Spinal cord (tissue), 10 donors: ENCODE results near the gene EML1. TPM values are rescaled to one million over a fixed set of nuclear protein-coding genes. Genes with fewer than 3 reads are reported as not detected.

Source experiments
- DNase-seq, 6 donors: peaks; one replicate each; pipeline versions ENCODE4 v3.0.0 to v3.0.0-alpha.2; 2013 to 2015; ENCODE audit warnings: low spot score in 6 of 6, low read depth in 4 of 6
- H3K27ac ChIP-seq: one replicate; pipeline ENCODE4 v1.5.1; 2013; ENCODE audit warnings: low read depth, low read length, control low read depth
- H3K27me3 ChIP-seq: one replicate; pipeline ENCODE4 v1.6.1; 2013; ENCODE audit warnings: low read length; ENCODE audit not compliant: control insufficient read depth, insufficient read depth
- H3K36me3 ChIP-seq: one replicate; pipeline ENCODE4 v1.6.1; 2013; ENCODE audit warnings: low read length; ENCODE audit not compliant: control insufficient read depth, insufficient read depth
- H3K4me1 ChIP-seq: one replicate; pipeline ENCODE4 v1.6.1; 2013; ENCODE audit warnings: low read length; ENCODE audit not compliant: control insufficient read depth, insufficient read depth
- H3K4me3 ChIP-seq: one replicate; pipeline ENCODE4 v1.5.1; 2013; ENCODE audit warnings: low read depth, low read length, control low read depth
- H3K9me3 ChIP-seq: one replicate; pipeline ENCODE4 v1.6.1; 2013; ENCODE audit warnings: low read length; ENCODE audit not compliant: control insufficient read depth, insufficient read depth
- WGBS: methylation state at CpG from one replicate; pipeline ENCODE4 v1.1.5; 2013; ENCODE audit warnings: missing lambda C conversion rate; ENCODE audit not compliant: insufficient coverage; 5-methylcytosine and 5-hydroxymethylcytosine counted together
- polyA plus RNA-seq, 2 donors: library from polyadenylated mRNA; unstranded; fragments of 120-200 nt; gene quantifications; one replicate each; pipeline ENCODE4 v1.2.1, GENCODE V29; 2013; ENCODE audit not compliant: insufficient read length in 2 of 2
- total RNA-seq, 2 donors: library from RNA; depleted of rRNA in 1 of 2; stranded (reverse); fragments of 120-200 nt in 1 of 2; fragments of >200 nt in 1 of 2; gene quantifications; one replicate each; pipeline versions ENCODE4 v1.2.3 to v1.2.4, GENCODE V29; 2013 to 2014
- donor health status: healthy.

Gene EML1
- total and polyA plus RNA-seq, 4 donors = 23.1 to 40.4 (median 34.9) TPM

GRCh38 chr14:99958380-99958779, 165.2 kb downstream of the EML1 start:
- WGBS = 48% methylated on average over 5 of the region's 7 CpGs
- Histone ChIP-seq H3K36me3 (no peaks in the 10 kb centered on the region), H3K27me3 (no peaks in the 10 kb centered on the region), H3K9me3 (no peaks in the 10 kb centered on the region), H3K4me3 (no peak overlapping the region), H3K4me1 (no peaks in the 10 kb centered on the region), H3K27ac (no peak overlapping the region)
- DNase-seq = no peak

GRCh38 chr14:99961826-99962518, 168.8 kb downstream of the EML1 start:
- H3K27ac ChIP-seq = no peak overlapping the region
- no peaks in the 10 kb centered on the region for H3K27me3 ChIP-seq
- no peaks in the 10 kb centered on the region for H3K9me3 ChIP-seq
- 64% methylated on average over 6 of the region's 18 CpGs for WGBS
- H3K4me3 ChIP-seq = no peak overlapping the region
- no peaks in the 10 kb centered on the region for H3K36me3 ChIP-seq
- no peak for DNase-seq
- no peaks in the 10 kb centered on the region for H3K4me1 ChIP-seq

GRCh38 chr14:99964979-99965378, 171.8 kb downstream of the EML1 start:
- H3K27ac ChIP-seq = no peak overlapping the region
- no peak for DNase-seq
- H3K27me3 ChIP-seq = no peaks in the 10 kb centered on the region
- H3K4me1 ChIP-seq = no peaks in the 10 kb centered on the region
- H3K4me3 ChIP-seq = no peak overlapping the region
- no peaks in the 10 kb centered on the region for H3K9me3 ChIP-seq
- 73% methylated on average over 2 of the region's 9 CpGs for WGBS
- H3K36me3 ChIP-seq = no peaks in the 10 kb centered on the region

GRCh38 chr14:99966037-99966835, 173.0 kb downstream of the EML1 start:
- Histone ChIP-seq H3K4me1 (peaks cover 4% of the 10 kb centered on the region), H3K4me3 (no peak overlapping the region), H3K27ac (no peak overlapping the region), H3K27me3 (no peaks in the 10 kb centered on the region), H3K36me3 (no peaks in the 10 kb centered on the region), H3K9me3 (no peaks in the 10 kb centered on the region)
- peak in 1 of 6 donors; percentile 42 for DNase-seq
- 69% methylated on average over 22 of the region's 23 CpGs for WGBS

GRCh38 chr14:99966912-99967311, 173.7 kb downstream of the EML1 start:
- Histone ChIP-seq H3K4me1 (peaks cover 4% of the 10 kb centered on the region), H3K9me3 (no peaks in the 10 kb centered on the region), H3K27me3 (no peaks in the 10 kb centered on the region), H3K4me3 (no peak overlapping the region), H3K27ac (no peak overlapping the region), H3K36me3 (no peaks in the 10 kb centered on the region)
- WGBS = 62% methylated on average over 6 of the region's 12 CpGs
- no peak for DNase-seq

- peaks cover 7% of the 10 kb centered on the region for H3K4me1 ChIP-seq
- no peaks in the 10 kb centered on the region for H3K27me3 ChIP-seq
- H3K27ac ChIP-seq = no peak overlapping the region
- no peak overlapping the region for H3K4me3 ChIP-seq
- no peaks in the 10 kb centered on the region for H3K9me3 ChIP-seq
- no peaks in the 10 kb centered on the region for H3K36me3 ChIP-seq
- 68% methylated on average over 11 of the region's 11 CpGs for WGBS
- DNase-seq = no peak
These were observed 175.1 kb downstream of the EML1 start for GRCh38 chr14:99968191-99968920.

- no peak overlapping the region for H3K4me3 ChIP-seq
- H3K36me3 ChIP-seq = no peaks in the 10 kb centered on the region
- no peaks in the 10 kb centered on the region for H3K9me3 ChIP-seq
- DNase-seq = no peak
- WGBS = 58% methylated on average over 5 of the region's 5 CpGs
- H3K27ac ChIP-seq = no peak overlapping the region
- H3K27me3 ChIP-seq = no peaks in the 10 kb centered on the region
- H3K4me1 ChIP-seq = peaks cover 7% of the 10 kb centered on the region
These were observed 175.7 kb downstream of the EML1 start for GRCh38 chr14:99968941-99969340.

- H3K36me3 ChIP-seq = no peaks in the 10 kb centered on the region
- H3K27me3 ChIP-seq = no peaks in the 10 kb centered on the region
- WGBS = 87% methylated on average over 5 of the region's 6 CpGs
- no peak overlapping the region for H3K4me3 ChIP-seq
- no peak for DNase-seq
- peaks cover 7% of the 10 kb centered on the region for H3K4me1 ChIP-seq
- H3K9me3 ChIP-seq = no peaks in the 10 kb centered on the region
- H3K27ac ChIP-seq = no peak overlapping the region
These were observed 176.6 kb downstream of the EML1 start for GRCh38 chr14:99969673-99970322.
